IMR-90 (cell line): ENCODE results near the gene ANKRD13B. TPM values are rescaled to one million over a fixed set of nuclear protein-coding genes. Genes with fewer than 3 reads are reported as not detected.

Source experiments
- ATAC-seq: fragments of 200-7000 bp; cut with Tn5 transposase; 2 replicates; pipeline ENCODE4 v1.9.1; 2020; ENCODE audit warnings: low read depth, mild to moderate bottlenecking, moderate library complexity
- BruUV-seq: library from RNA; stranded (reverse); fragments of 400-500 nt; replicated peaks from 2 replicates; lab custom pipeline; 2021; lab: Mats Ljungman, UMichigan
- CTCF ChIA-PET: fragments of 300-600 bp; formaldehyde crosslinking; extraction: SDS; loops from one replicate; lab custom pipeline; 2021; ENCODE audit warnings: antibody characterized with exemption; lab: Yijun Ruan, JAX
- POLR2A ChIA-PET: fragments of 300-600 bp; sonication (Branson Sonifier 250); formaldehyde crosslinking; loops from one replicate; lab custom pipeline; 2022; ENCODE audit warnings: antibody characterized with exemption; ENCODE audit not compliant: unreplicated experiment; lab: Charles Lee
- DNase-seq: peaks from one replicate; pipeline ENCODE4 v3.0.0; 2013
- H2AFZ ChIP-seq: replicated peaks from 2 replicates; pipeline ENCODE3; 2013; ENCODE audit warnings: low read length, mild to moderate bottlenecking; ENCODE audit not compliant: poor library complexity
- H2AK5ac ChIP-seq: 2 replicates; pipeline ENCODE4 v1.6.1; 2013; ENCODE audit warnings: low read depth, low read length, inconsistent platforms
- H2AK9ac ChIP-seq: replicated peaks from 2 replicates; pipeline ENCODE3; 2013; ENCODE audit warnings: mild to moderate bottlenecking, low read depth, low read length, moderate library complexity; ENCODE audit not compliant: poor library complexity
- H2BK120ac ChIP-seq: 2 replicates; pipeline ENCODE4 v1.6.1; 2013; ENCODE audit warnings: low read depth, low read length, inconsistent platforms
- H2BK15ac ChIP-seq: 3 replicates; pipeline ENCODE4 v1.6.1; 2013; ENCODE audit warnings: low read depth, low read length, inconsistent platforms
- H2BK20ac ChIP-seq: 2 replicates; pipeline ENCODE4 v1.6.1; 2013; ENCODE audit warnings: low read depth, mild to moderate bottlenecking, inconsistent platforms, low read length, moderate library complexity
- H2BK5ac ChIP-seq: 2 replicates; pipeline ENCODE4 v1.6.1; 2013; ENCODE audit warnings: mild to moderate bottlenecking, low read depth, low read length, inconsistent platforms; ENCODE audit not compliant: poor library complexity, severe bottlenecking
- H3K14ac ChIP-seq: replicated peaks from 2 replicates; pipeline ENCODE4 v1.6.1; 2013; ENCODE audit warnings: low read depth, low read length, inconsistent platforms
- H3K18ac ChIP-seq: 2 replicates; pipeline ENCODE4 v1.6.1; 2013; ENCODE audit warnings: low read depth, low read length, control low read depth
- H3K23ac ChIP-seq: 2 replicates; pipeline ENCODE4 v1.6.1; 2013; ENCODE audit warnings: low read depth, low read length, inconsistent platforms
- H3K27ac ChIP-seq: 2 replicates; pipeline ENCODE4 v1.5.1; 2013; ENCODE audit warnings: mild to moderate bottlenecking, control low read depth, low read length; ENCODE audit not compliant: insufficient read depth
- H3K27me3 ChIP-seq: 2 replicates; pipeline ENCODE4 v1.6.1; 2013; ENCODE audit warnings: low read length; ENCODE audit not compliant: control insufficient read depth, insufficient read depth
- H3K36me3 ChIP-seq: 2 replicates; pipeline ENCODE4 v1.6.1; 2013; ENCODE audit warnings: low read length, mixed read lengths; ENCODE audit not compliant: control insufficient read depth, insufficient read depth
- H3K4ac ChIP-seq: 2 replicates; pipeline ENCODE4 v1.6.1; 2013; ENCODE audit warnings: low read depth, low read length, inconsistent platforms
- H3K4me1 ChIP-seq: 2 replicates; pipeline ENCODE4 v1.6.1; 2013; ENCODE audit warnings: low read length, mixed read lengths; ENCODE audit not compliant: control insufficient read depth, insufficient read depth
- H3K4me2 ChIP-seq: 2 replicates; pipeline ENCODE4 v1.6.1; 2013; ENCODE audit warnings: low read depth, mild to moderate bottlenecking, control low read depth, low read length, moderate library complexity
- H3K4me3 ChIP-seq: 2 replicates; pipeline ENCODE4 v1.5.1; 2013; ENCODE audit warnings: low read depth, mild to moderate bottlenecking, control low read depth, low read length, moderate library complexity; ENCODE audit not compliant: insufficient read depth
- H3K56ac ChIP-seq: 2 replicates; pipeline ENCODE4 v1.6.1; 2013; ENCODE audit warnings: low read length, inconsistent platforms; ENCODE audit not compliant: insufficient read depth; ENCODE audit errors: extremely low read depth
- H3K79me1 ChIP-seq, 2 experiments: 2 replicates each; pipeline ENCODE4 v1.6.1; 2013; ENCODE audit warnings: low read length in 2 of 2, inconsistent platforms in 1 of 2, low read depth in 1 of 2
- H3K9ac ChIP-seq: 2 replicates; pipeline ENCODE4 v1.6.1; 2013; ENCODE audit warnings: low read depth, low read length, control low read depth
- H3K9me1 ChIP-seq: 2 replicates; pipeline ENCODE4 v1.6.1; 2013; ENCODE audit warnings: low read length, inconsistent platforms; ENCODE audit not compliant: insufficient read depth
- H3K9me3 ChIP-seq: 2 replicates; pipeline ENCODE4 v1.6.1; 2013; ENCODE audit warnings: low read length; ENCODE audit not compliant: control insufficient read depth, insufficient read depth
- H4K20me1 ChIP-seq: 2 replicates; pipeline ENCODE4 v1.6.1; 2013; ENCODE audit warnings: low read length, inconsistent platforms; ENCODE audit not compliant: insufficient read depth
- H4K5ac ChIP-seq: 2 replicates; pipeline ENCODE4 v1.6.1; 2013; ENCODE audit warnings: mild to moderate bottlenecking, low read depth, low read length, control low read depth
- H4K8ac ChIP-seq, 2 experiments: 2 replicates each; pipeline ENCODE4 v1.6.1; 2013; ENCODE audit warnings: low read depth in 2 of 2, low read length in 2 of 2, control low read depth in 1 of 2, inconsistent platforms in 1 of 2
- H4K91ac ChIP-seq: 2 replicates; pipeline ENCODE4 v1.6.1; 2013; ENCODE audit warnings: low read depth, low read length, inconsistent platforms; ENCODE audit not compliant: insufficient read depth
- BHLHE40 ChIP-seq: fragments of 150-350 bp; IDR thresholded peaks from 2 replicates; pipeline ENCODE4 v1.6.1; 2016; ENCODE audit warnings: mild to moderate bottlenecking, low read depth, low read length
- FOS ChIP-seq: fragments of 150-350 bp; IDR thresholded peaks from 2 replicates; pipeline ENCODE4 v1.6.1; 2016; ENCODE audit warnings: low read depth, low read length
- MAFK ChIP-seq: IDR thresholded peaks from 2 replicates; pipeline ENCODE4 v1.6.1; 2012; ENCODE audit warnings: low read depth, low read length, improper control_type of control experiment
- MAZ ChIP-seq: IDR thresholded peaks from 2 replicates; pipeline ENCODE4 v1.6.1; 2012; ENCODE audit warnings: low read depth, mild to moderate bottlenecking, low read length, improper control_type of control experiment, moderate library complexity, borderline replicate concordance
- MXI1 ChIP-seq: IDR thresholded peaks from 2 replicates; pipeline ENCODE4 v1.6.1; 2012; ENCODE audit warnings: low read depth, mild to moderate bottlenecking, low read length, moderate library complexity, borderline replicate concordance
- RAD21 ChIP-seq: IDR thresholded peaks from 2 replicates; pipeline ENCODE4 v1.6.1; 2012; ENCODE audit warnings: low read length, improper control_type of control experiment
- RFX5 ChIP-seq: IDR thresholded peaks from 2 replicates; pipeline ENCODE4 v1.8.0; 2012; ENCODE audit warnings: low read depth, mild to moderate bottlenecking, low read length, moderate library complexity
- USF2 ChIP-seq: fragments of 150-350 bp; IDR thresholded peaks from 2 replicates; pipeline ENCODE4 v1.6.1; 2017; ENCODE audit warnings: mild to moderate bottlenecking, antibody characterized with exemption, low read length, low read depth
- WGBS, 2 experiments: methylation state at CpG; one replicate each; pipeline versions ENCODE4 v1.1.5 to v1.1.7; 2013; ENCODE audit warnings: missing lambda C conversion rate in 2 of 2; ENCODE audit not compliant: insufficient read length in 1 of 2; ENCODE audit errors: extremely low coverage in 2 of 2; 5-methylcytosine and 5-hydroxymethylcytosine counted together
- dilution Hi-C: fragments of 300-500 bp; cut with HindIII; formaldehyde crosslinking; loops from one replicate; pipeline ENCODE4 v1.14.3; 2018; ENCODE audit warnings: low sequenced_read_pairs; ENCODE audit not compliant: unreplicated experiment
- in situ Hi-C: fragments of 300-500 bp; cut with MboI; formaldehyde crosslinking; loops from 3 replicates; pipeline ENCODE4 v1.14.3; 2019; ENCODE audit warnings: low sequenced_read_pairs, inconsistent platforms, mixed read lengths
- intact Hi-C: fragments of 100-400 bp; cut with micrococcal nuclease; formaldehyde crosslinking; loops from 2 replicates; pipeline ENCODE4 v1.10.0; 2022
- polyA plus RNA-seq, 3 experiments: library from polyadenylated mRNA; depleted of rRNA; stranded (reverse); fragments of >200 nt; gene quantifications; 2 replicates each; pipeline ENCODE4 v1.2.3, GENCODE V29; 2012; ENCODE audit warnings: low replicate concordance in 1 of 3
- total RNA-seq: library from RNA; depleted of rRNA; stranded (reverse); fragments of >200 nt; gene quantifications from 2 replicates; pipeline ENCODE4 v1.2.3, GENCODE V29; 2012

ANKRD13B gene
- total and polyA plus RNA-seq, 2 of the 4 experiments (the other 2 are of a cell fraction), result 0.90 to 4.0 TPM

- intact Hi-C loops (no loop called here), in situ Hi-C loops (no loop called here), dilution Hi-C loops (no loop called here)
- H3K79me1 ChIP-seq, result 0 out of 4 replicates have a peak, but pooled peaks cover 0 to 2% of the 10 kb centered on the region in 2 experiments
- CTCF ChIA-PET, result no interaction called here
- no peaks in the 10 kb centered on the region for H3K9me3 ChIP-seq
- H3K4me3 ChIP-seq, result no peak overlapping the region
- H2BK120ac ChIP-seq, result no peak overlapping the region
- H3K18ac ChIP-seq, result no peak overlapping the region
- H4K20me1 ChIP-seq, result no peaks in the 10 kb centered on the region; the same call in 1 of the 2 replicates
- H3K9me1 ChIP-seq, result peaks cover 8% of the 10 kb centered on the region; the same call in 1 of the 2 replicates
- no peak for TF ChIP-seq BHLHE40
- TF ChIP-seq RFX5, result no peak
- TF ChIP-seq RAD21, result no peak
- no peak for TF ChIP-seq MAZ
- TF ChIP-seq MXI1, result no peak
- TF ChIP-seq USF2, result no peak
- no peak for TF ChIP-seq FOS
- TF ChIP-seq MAFK, result no peak
- no peak overlapping the region for H2BK15ac ChIP-seq
- no peak for DNase-seq
- no peak overlapping the region for H3K4ac ChIP-seq
- no peak overlapping the region for H2AK5ac ChIP-seq
- no peak overlapping the region for H3K9ac ChIP-seq
- peak overlapping the region; percentile 28 for H2AK9ac ChIP-seq
- no peak overlapping the region for H2BK20ac ChIP-seq
- H2BK5ac ChIP-seq, result no peak overlapping the region
- no peaks in the 10 kb centered on the region for H3K4me1 ChIP-seq
- peaks cover 2% of the 10 kb centered on the region; the same call in 1 of the 2 replicates for H3K36me3 ChIP-seq
- H3K56ac ChIP-seq, result no peak overlapping the region
- no peak for ATAC-seq
- H3K4me2 ChIP-seq, result no peak overlapping the region
- no peak overlapping the region for H3K23ac ChIP-seq
- no peak overlapping the region for H3K27ac ChIP-seq
- H3K14ac ChIP-seq, result no peak overlapping the region
- no peak overlapping the region for H4K8ac ChIP-seq
- no peak overlapping the region for H4K91ac ChIP-seq
- H2AFZ ChIP-seq, result no peak overlapping the region
- H4K5ac ChIP-seq, result no peak overlapping the region
- POLR2A ChIA-PET, result no interaction called here
- 100% methylated on average over 1 of the region's 11 CpGs; no CpG with 5 or more reads in 1 of the 2 experiments for WGBS, 2 experiments
- BruUV-seq, result no TSS peak
- no peaks in the 10 kb centered on the region; the same call in 1 of the 2 replicates for H3K27me3 ChIP-seq
Observed at GRCh38 chr17:29611351-29612093, 18.6 kb downstream of the ANKRD13B start.
